Upper lobe of right lung (tissue), 1 donor: ENCODE measurements around the gene UBE2Q1. TPM values are rescaled to one million over a fixed set of nuclear protein-coding genes. Genes with fewer than 3 reads are reported as not detected.

Experiments
- ATAC-seq: fragments of 200-7000 bp; cut with Tn5 transposase; one replicate; pipeline ENCODE4 v1.9.1; 2020; ENCODE audit warnings: mild to moderate bottlenecking, moderate library complexity
- DNase-seq: peaks from one replicate; pipeline ENCODE4 v3.0.0-alpha.2; 2020
- H3K27ac ChIP-seq: fragments of 200-600 bp; one replicate; pipeline ENCODE4 v1.8.0; 2022
- H3K27me3 ChIP-seq: fragments of 200-600 bp; one replicate; pipeline ENCODE4 v1.8.0; 2022; ENCODE audit warnings: mild to moderate bottlenecking
- H3K36me3 ChIP-seq: fragments of 200-600 bp; one replicate; pipeline ENCODE4 v1.8.0; 2022
- H3K4me1 ChIP-seq: fragments of 200-600 bp; one replicate; pipeline ENCODE4 v1.8.0; 2022
- H3K4me3 ChIP-seq: fragments of 200-600 bp; one replicate; pipeline ENCODE4 v1.8.0; 2022; ENCODE audit warnings: mild to moderate bottlenecking
- H3K9me3 ChIP-seq: fragments of 200-600 bp; one replicate; pipeline ENCODE4 v1.8.0; 2022
- CTCF ChIP-seq: fragments of 200-600 bp; IDR thresholded peaks from one replicate; pipeline ENCODE4 v1.8.0; 2022; ENCODE audit warnings: antibody characterized with exemption
- intact Hi-C: fragments of 100-400 bp; cut with DNase I; formaldehyde crosslinking; loops from one replicate; pipeline ENCODE4 v1.11.0; 2022
- total RNA-seq: library from RNA; stranded (reverse); fragmentation: NEBNext Ultra II Directional; extraction: Animal tissue kit (Norgen Biotek cat#: 25700); gene quantifications from one replicate; pipeline ENCODE4 v1.2.1, GENCODE V29; 2021
- donor health status: DM: no; HTN: yes; CAD: no; lungs with severe emphysema.

Gene UBE2Q1
- total RNA-seq, 1 donor from 2014 or later, result 93.5 TPM

- TF ChIP-seq CTCF, result no peak
- H3K27me3 ChIP-seq, result no peaks in the 10 kb centered on the region
- peaks cover 11% of the 10 kb centered on the region for H3K4me1 ChIP-seq
- no peak overlapping the region for H3K27ac ChIP-seq
- ATAC-seq (no peak), DNase-seq (no peak)
- intact Hi-C loops, result no loop called here
- no peaks in the 10 kb centered on the region for H3K9me3 ChIP-seq
- no peak overlapping the region for H3K4me3 ChIP-seq
- H3K36me3 ChIP-seq, result peaks cover 100% of the 10 kb centered on the region
These were observed 24.4 kb upstream of the UBE2Q1 start for GRCh38 chr1:154582885-154583284.

GRCh38 chr1:154581766-154582165 is 23.3 kb upstream of the UBE2Q1 start:
- intact Hi-C loops, result no loop called here

GRCh38 chr1:154579374-154579773 is 20.9 kb upstream of the UBE2Q1 start:
- Histone ChIP-seq H3K4me1 (peaks cover 13% of the 10 kb centered on the region), H3K36me3 (peaks cover 67% of the 10 kb centered on the region), H3K9me3 (no peaks in the 10 kb centered on the region), H3K27me3 (no peaks in the 10 kb centered on the region), H3K27ac (no peak overlapping the region), H3K4me3 (no peak overlapping the region)
- no peak for TF ChIP-seq CTCF
- ATAC-seq (no peak), DNase-seq (no peak)
- intact Hi-C loops, result no loop called here

More at GRCh38 chr1:154581766-154582165, 23.3 kb upstream of the UBE2Q1 start:
- ATAC-seq (no peak), DNase-seq (no peak)
- Histone ChIP-seq H3K4me1 (peaks cover 16% of the 10 kb centered on the region), H3K36me3 (peaks cover 91% of the 10 kb centered on the region), H3K4me3 (no peak overlapping the region), H3K27ac (no peak overlapping the region), H3K9me3 (no peaks in the 10 kb centered on the region), H3K27me3 (no peaks in the 10 kb centered on the region)
- no peak for TF ChIP-seq CTCF

GRCh38 chr1:154578058-154578418 is 19.6 kb upstream of the UBE2Q1 start:
- peak; percentile 40 for ATAC-seq
- Histone ChIP-seq H3K36me3 (peaks cover 53% of the 10 kb centered on the region), H3K9me3 (no peaks in the 10 kb centered on the region), H3K27ac (no peak overlapping the region), H3K4me1 (peaks cover 11% of the 10 kb centered on the region), H3K27me3 (no peaks in the 10 kb centered on the region), H3K4me3 (no peak overlapping the region)
- TF ChIP-seq CTCF, result no peak
- DNase-seq, result no peak
- intact Hi-C loops, result no loop called here

- Histone ChIP-seq H3K4me1 (peaks cover 11% of the 10 kb centered on the region), H3K9me3 (no peaks in the 10 kb centered on the region), H3K27ac (no peak overlapping the region), H3K36me3 (peaks cover 48% of the 10 kb centered on the region), H3K4me3 (no peak overlapping the region), H3K27me3 (no peaks in the 10 kb centered on the region)
- ATAC-seq (no peak), DNase-seq (no peak)
- TF ChIP-seq CTCF, result no peak
- intact Hi-C loops, result no loop called here
These were observed 19.0 kb upstream of the UBE2Q1 start for GRCh38 chr1:154577346-154578057.
